NCI-H2227 (cell line): ENCODE measurements around the gene ALDOC.
A peak's percentile ranks its signal among the peaks of the same experiment; 100 is the strongest.
"Not testable (repeated sequence)": the region's sequence is repeated elsewhere in the genome, so short reads cannot be mapped to it uniquely, and the experiment has no call there.

Source experiments
- DNase-seq: peaks from one replicate; lab custom pipeline; 2025; ENCODE audit not compliant: unreplicated experiment; lab: John Stamatoyannopoulos, UW

ALDOC gene

DNA sequence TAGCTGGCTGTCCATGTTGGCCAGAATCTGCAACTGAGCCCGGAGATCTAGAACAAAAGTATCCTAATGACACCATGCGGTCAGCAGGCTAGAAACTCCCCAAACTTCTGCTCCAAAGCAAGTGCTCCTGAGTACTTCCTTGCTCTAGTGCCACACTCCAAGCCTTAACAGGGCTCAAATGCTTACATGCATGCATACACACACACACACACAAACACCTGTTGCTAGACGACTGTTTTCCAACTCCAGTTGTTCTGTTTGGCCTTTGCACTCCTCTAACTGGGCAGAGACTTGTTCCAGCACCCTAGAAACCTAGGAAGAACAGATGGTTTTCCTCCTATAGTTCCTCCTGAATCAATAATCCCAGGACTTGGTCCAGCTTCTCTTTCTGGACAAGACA is 7.7 kb upstream of the ALDOC start:
- no peak for DNase-seq

DNA sequence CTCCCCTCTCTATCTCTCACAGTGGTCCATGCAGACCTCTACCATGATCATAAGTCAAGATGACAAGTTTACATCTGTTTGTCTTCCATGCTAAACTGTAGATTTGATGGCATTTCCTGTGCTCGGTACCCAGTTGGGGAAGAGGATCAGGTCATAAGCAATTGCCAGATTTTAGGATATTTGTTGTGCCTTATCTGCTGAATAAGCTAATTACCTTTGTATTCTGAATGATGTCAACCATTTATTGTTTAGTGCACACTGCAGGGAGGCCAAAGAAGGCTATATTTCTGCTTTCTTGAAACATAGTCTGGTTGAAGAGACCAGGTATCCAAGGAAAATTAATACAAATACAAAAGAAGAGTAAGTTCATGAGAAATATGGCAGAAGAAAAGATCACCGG is 5.8 kb upstream of the ALDOC start:
- no peak for DNase-seq

DNA sequence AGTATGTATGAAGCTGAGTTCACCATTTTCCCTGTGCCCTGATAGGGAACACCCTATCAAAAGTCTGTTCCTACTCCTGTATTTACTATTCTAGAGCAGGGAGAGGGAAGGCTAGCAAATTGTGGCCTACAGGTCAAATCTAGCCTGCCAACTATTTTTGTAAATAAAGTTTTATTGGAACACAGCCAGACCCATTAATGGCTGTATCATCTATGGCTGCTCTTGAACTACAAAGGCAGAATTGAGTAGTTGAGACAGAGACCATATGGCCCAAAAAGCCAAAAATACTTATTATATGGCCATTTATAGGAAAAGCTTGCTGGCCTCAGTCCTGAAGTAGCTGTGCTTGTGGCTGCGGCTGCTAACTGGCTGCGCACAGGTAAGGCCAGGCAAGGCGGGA is 4.3 kb upstream of the ALDOC start:
- no peak for DNase-seq

DNA sequence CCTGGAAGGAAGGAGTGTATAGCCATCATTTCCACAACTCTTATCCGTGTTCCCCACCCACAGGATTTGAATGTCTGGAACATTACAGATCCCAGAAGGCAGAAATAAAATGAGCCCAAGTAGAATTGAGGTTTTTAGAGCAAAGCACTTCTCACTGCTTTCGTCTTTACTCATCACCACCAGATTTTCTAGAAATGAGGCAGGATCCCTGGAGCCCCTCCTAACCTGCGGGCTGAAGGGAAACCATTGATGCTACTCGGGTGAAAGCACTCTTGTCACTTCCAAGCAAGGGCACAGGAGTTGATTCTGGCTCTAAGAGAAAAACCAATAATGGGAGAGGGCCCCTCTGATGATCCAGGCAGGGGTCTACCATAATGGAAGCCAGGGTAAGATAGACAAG is 2.8 kb upstream of the ALDOC start:
- no peak for DNase-seq

DNA sequence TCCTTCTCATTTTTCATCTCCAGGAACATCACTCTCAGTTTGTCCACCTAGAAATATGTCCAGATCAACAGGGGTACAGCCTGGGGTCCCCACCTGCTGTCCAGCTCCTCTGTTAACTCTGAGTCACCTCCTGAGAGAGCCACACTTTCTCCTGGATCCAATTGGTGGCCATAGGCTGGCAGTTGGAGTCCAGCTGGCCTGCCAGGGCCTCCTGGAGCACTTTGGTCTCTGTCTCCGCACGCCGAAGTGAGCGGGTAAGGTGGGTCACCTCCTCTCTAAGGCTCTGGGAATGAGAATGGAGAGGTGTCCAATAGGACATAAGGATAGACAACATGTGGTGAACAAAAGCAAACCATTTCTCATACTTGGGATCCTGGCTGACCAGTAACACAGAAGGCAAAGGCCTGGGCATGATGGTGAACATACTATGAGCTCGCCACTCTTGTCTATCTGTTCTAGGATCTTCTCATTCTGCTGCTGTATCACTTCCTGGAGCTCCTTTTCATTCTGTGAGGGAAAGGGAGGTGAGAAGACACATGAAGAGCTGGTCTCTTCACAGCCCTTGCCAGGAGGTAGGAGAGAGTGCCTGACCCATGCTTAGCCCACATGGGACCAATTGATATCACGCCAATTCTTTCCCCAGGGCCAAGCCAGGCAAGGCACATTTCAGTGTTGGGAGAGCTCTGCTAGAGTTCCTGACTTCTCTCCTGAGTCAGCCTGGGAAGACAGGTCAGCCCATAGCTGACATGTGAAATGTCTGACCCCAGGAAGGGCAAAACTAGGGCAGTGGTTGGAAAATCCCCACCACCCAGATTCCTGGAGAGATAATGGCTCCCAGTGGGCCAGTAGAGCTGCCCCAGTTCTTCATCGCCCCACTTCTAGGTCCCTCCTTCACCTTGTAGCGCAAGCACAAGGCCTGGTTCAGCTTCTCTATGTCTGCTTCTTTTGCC is 1.8 kb upstream of the ALDOC start:
- DNase-seq = no peak

DNA sequence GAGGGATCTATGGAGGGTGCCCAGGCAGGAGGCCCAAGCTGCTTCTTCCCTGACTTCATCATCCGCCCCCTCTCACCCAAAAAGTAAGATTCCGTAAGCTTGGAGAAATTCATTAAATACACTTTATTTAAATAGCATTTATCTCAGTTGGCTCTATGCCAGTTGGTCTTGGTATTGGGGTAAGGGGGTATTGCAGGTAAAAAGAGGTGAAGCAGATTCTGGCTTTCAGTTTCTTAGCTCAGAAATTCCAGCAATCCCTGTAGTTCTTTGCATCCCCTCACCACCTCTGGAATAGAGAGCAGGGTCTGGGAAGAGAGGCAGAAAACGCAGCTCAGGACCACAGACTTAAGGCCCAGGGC is 750 bp upstream of the ALDOC start:
- DNase-seq = no peak

DNA sequence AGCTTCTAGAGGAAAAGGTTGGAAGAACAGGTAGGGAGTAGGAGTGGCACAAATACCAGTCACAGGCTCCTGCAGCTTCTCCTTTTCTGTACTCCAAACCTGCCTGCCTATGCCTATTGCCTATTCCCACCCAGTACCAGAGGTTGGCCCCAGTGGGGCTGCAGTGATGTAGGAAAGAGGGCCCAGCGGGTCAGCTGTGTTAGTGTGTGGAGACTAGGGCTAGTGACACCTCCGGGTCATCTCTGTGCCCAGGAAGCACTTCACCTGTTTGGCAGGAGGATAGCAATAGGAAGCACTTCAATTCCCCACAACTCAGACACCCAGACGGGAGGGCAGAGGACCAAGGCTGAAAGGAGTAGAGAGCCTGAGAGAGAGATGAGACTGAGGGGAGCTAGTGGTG is 679 bp downstream of the ALDOC start:
- DNase-seq = not testable (repeated sequence)

DNA sequence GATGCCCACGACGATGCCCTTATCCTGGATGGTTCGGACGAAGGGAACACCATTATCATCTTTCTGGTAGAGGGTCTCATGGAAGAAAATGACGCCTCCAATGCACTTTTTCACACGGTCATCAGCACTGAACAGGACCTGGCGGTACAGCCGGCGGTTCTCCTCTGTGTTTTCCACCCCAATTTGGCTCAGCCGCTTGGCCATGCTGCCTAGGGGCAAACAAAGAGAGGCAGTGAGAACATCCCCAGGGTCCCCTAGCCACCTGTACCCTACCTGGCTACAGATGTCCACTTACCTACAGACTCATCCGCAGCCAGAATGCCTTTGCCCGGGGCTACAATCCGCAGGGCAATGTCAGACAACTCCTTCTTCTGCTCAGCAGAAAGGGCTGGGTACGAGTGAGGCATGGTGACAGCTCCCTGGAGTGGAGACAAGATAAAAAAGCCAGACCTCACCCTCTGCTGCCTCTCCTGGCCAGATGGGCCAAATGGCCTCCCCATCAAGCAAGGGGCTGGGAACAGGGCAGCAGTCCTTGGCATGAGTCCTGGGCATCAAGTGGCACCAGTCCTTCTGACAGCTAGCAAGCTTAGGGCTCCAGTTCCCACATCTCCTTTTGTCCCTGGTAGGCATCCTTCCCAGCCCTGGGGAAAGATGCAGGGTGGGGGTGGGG is 1.4 kb downstream of the ALDOC start:
- DNase-seq = no peak

DNA sequence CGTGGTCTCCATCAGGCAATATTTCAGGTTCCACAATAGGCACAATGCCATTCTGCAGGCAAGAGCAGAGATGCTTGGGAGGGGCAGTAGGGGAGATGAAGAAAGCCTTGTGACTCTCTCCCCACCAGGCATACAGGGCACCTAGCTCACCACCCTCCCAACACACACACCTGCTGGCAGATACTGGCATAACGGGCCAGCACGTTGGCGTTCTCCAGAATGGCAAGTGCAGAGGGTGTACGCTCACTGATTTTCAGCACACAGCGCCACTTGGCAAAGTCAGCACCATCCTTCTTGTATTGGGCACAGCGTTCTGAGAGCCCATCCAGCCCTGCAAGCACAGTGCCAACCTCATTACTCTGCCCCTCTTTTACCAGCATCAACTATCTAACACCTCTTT is 2.2 kb downstream of the ALDOC start:
- DNase-seq = no peak

DNA sequence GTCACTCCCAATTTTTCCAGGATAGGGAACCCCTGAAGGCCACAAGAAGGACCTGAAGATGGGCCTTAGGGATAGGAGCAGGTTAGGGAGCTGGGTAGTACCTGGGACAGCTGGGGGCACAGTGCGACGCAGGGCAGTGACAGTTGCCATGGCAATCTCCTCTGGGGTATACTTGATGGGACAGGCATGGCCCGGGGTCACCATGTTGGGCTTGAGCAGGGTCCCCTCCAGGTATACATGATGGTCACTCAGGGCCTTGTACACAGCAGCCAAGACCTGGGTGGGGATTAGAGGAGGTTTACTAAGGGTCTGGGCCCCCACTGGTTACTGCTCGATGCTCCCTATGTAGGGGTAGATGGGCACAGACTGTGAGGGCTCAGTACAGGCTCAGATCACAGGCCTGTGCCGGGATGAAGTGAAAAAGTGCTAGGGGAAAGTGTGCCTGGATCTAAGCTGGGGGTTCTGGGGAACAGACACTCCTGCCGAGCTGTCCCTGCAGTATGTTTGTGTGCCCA is 2.7 kb downstream of the ALDOC start:
- no peak for DNase-seq

DNA sequence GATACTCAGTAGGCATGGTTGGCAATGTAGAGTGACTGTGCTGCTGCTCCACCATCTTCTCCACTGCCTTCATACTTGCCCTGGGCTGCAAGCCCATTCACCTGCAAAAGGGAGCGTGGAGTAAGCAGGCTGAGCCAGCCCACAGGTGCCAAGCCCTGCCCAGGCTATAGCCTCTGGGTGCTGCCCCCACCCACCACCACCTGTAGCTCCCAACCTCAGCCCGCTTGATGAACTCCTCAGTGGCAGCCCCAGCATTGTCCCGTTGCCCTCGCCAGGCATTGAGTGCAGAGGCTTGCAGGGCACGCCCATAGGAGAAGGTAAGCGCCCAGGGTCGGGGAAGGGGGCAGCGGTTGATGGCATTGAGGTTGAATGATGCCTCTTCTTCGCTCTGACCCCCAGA is 3.2 kb downstream of the ALDOC start:
- no peak for DNase-seq

DNA sequence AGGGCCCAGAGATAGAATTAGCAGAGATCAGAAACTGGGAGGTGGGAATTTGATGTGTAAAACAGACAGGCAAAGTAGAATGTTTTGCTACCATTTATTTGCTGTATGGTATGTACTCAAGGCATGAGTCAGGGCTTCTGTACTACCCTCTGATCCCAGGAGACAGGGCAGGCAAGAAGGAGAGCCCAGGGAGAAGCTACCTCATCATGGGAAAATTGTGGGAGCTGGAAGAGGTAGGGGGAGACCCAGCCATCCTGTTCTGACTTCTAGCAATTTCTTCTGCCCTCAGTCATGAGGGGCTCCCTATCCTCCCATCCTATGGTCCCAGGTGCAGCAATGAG is 3.7 kb downstream of the ALDOC start:
- DNase-seq = no peak

DNA sequence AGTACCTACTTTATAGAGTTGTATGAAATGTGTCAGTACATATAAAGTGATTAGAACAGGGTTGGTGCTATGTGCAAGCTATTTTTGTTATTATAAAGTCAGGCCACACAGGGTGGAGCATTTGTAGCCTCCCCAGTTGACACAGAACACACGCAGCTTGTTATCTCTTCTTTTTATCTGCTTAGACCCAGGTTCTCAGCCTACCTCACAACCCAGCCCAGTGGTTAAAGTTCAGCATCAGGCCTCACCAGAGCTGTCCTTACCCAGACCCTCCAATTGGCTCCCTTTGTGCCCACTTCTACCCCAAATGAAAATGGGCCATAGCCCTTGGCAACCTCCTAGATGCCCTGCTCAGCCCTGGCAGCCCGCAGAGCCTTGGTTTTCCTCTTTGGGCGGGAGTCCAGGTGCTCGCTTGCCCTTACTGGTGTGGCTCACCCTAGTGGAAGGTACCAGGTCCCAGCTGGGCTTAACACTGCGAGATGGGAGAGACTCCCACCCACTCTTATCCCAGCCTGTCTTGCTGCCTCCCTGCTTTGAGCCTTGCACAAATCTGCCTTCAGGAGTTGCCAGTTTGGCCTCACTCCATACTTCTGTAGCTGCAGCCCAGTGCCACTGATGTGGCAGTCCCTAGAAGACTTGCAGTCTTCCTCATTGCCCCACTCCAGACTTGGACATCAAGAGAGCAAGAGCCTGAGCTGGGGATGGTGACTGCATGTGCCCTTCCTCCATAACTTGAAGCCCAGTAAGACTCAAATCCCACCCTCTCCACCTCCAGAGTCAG is 4.2 kb downstream of the ALDOC start:
- DNase-seq = no peak

DNA sequence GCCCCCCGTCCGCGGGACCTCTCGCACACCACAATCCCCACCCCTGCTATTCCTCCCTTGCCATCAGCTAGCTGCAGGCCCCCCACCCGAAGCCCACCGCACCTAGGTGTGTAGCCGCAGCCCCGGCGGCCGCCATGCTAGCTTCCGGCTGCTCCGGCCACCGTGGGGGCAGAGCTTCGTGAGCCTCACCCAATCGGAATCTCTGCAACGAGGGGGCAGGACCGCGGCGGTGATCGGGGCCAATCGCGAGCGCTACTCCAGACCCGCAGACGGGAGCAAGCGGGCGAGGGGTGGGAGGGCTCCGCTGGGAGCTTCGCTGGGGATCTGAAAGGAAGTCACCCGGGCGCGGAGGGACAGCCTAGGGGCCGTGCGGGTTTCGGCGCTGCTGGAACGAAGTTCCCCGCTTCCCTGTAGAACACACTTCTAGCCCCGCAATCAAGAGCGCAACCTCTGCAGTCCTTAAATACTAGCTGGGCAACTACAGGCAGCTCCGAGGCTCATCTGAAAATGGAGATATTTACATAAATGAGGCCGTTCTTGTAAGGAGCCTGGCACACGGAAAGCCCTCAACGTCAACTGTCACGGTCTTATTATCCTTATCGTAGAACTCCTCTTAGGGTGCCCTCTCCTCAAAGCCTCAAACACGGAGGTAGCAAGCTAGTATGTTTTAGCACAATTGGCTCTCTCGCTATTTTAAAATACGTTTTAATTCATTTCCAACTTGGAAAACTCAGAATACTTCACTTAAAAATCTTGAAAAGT is 5.2 kb downstream of the ALDOC start, which contains the start of gene PIGS:
Gene PIGS (minus strand): TSS at position 164 of the 762 bp plus-strand sequence. CDS start 28 bp downstream, at position 136.
- DNase-seq = peak; percentile 92

DNA sequence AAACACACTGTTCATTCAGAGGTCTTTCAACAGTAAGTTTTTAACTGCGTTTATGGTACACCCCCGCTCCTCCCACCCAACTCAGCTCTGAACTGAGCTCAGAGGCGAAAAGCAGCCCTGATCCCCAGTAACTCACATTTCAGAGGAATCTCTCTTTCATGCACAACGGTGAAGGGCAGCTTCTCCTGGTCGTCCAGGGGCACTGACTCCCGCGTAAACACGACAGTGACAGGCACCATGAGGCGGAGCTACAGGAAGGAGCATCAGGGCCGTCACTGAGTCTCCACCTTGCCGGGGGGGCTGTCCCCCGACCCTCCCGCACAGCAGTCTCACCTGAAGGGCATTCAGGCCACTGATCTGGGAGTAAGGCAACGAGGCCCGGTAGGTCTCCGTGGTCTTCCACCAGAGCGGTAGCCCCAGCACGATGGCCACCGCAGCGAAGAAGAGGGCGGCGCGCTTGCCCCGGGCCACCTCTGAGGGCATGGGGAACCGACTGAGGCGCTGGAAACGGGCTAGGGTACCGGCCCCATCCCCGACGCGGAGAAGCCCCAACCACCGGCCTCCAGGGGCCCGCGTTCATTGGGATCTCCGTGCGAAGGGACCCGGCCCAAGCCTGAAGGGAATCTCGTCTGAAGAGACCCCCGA is 5.9 kb downstream of the ALDOC start:
- DNase-seq = peak; percentile 14

DNA sequence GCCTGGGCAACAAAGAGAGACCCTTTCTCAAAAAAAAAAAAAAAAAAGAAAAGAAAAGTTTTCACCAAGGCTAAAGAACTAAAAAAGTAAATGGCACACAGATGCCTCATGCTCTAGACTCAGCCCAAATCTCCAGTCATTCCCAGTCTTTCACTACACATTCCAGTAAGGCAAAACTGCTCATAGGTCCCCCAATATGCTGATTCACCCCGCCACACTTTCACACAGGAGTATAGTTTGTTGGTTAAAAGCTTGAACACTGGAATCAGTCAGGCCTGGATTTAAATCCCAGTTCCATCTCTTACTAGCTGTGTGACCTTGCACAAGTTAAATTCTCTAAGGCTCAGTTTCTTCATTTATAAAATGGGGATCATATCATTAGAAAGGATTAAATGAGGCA is 7.2 kb downstream of the ALDOC start:
- DNase-seq = no peak

DNA sequence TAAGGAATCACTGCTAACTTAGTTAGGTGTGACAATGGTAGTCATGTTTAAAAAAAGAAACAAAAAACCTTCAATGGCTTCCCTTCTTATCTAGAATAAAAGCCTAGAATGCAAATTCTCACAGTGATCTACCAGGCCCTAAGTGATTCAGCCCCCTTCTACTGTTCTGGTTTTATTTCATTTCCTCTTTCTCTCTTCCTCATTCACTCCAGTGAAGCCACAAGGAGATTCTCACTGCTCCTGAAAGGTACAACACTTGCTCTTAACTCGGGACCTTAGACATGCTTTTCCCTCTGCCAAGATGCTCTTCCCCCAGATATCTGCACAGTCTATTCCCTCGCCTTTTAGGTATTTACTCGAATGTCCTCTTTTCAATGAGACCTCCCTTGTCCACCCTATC is 9.1 kb downstream of the ALDOC start:
- no peak for DNase-seq

DNA sequence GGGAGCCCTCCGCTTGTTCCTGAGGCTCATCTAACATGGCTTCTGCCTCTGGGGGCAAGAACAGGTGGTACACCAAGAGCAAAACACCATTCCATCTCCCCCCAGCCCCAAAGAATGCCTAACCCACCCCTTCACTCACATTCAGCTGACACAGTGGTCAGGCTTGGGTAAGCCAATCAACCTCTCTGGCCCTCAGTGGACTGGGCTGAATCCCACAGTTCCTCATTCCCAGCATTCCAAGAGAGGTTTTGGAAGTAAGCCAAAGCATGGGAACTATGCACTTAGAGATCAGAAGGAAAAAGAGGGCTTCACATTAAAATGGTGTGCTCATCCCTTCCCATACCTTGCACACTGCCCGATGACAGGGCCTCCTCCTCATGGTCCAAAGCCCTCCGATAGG is 13.2 kb downstream of the ALDOC start:
- no peak for DNase-seq

DNA sequence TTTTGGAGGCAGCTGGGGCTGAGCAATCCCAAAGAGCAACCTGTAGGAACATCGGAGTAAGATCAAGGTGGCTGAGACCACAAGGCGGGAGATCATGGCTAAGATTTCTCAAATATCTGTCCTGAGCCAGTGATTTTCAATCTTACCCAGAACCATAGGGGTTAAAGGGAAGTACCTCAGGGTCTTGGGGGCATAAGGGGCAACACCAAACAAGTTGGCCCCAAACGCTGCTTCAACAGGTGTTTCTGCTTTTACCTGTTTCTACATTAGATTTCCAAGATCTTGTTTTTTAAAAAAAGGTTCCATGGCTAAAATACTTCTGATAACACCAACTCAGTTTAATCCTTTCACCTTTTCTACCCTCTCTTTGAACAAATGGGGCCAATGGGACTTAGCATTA is 21.7 kb downstream of the ALDOC start:
- no peak for DNase-seq

DNA sequence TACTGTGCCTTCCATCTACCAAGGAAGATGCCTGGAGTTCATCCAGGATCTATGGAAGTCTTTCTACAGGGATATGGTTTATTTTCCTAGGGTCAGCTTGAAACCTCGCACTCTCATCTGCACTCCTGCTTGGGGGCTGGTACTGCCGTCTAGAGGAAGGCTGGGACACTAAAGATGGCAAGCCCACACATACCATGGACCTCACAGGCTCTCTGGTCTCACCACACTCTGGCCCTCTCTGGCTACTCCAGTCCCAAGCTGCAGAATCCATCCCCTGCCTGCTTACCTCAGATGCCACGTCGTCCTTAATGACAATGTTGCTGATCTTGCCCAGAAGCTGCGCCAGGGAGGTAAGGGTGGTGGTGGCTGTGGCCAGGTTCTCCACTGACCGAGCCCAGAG is 22.1 kb downstream of the ALDOC start:
- DNase-seq = no peak
